ENCODE measurements around the gene KRTAP6-3. TPM values are rescaled to one million over a fixed set of nuclear protein-coding genes. Genes with fewer than 3 reads are reported as not detected.

KRTAP6-3 gene
- total RNA-seq, 3 donors from 2014 or later: not detected

GRCh38 chr21:30605968-30606367 is 13.7 kb downstream of the KRTAP6-3 start:
- Mint-ChIP-seq H3K4me1 (ENCODE audit: low read depth) (no peaks in the 10 kb centered on the region), H3K27me3 (ENCODE audit: low read depth) (no peaks in the 10 kb centered on the region), H3K36me3 (ENCODE audit: insufficient read depth) (no peaks in the 10 kb centered on the region), H3K9me3 (peaks cover 11% of the 10 kb centered on the region), H3K4me3 (no peak overlapping the region)
- ATAC-seq (no peak), DNase-seq (no peak)

DNA sequence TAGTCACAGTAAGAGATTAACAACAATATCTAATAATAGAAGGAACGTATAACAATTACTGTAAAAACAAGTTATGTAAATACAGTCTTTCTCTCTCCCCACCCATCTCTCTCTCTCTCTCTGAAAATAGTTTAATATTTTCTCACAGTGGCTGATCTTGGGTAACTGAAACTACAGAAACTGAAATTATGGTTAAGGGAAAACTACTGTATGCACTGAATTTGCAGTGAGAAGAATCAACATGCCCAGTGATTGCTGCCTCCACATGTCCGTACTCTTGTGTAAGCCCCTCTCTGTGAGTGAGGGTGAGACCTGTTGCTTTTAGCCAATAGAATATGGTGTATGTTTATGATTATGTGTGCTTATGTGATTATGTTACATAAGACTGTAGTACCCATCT is 19.9 kb downstream of the KRTAP6-3 start:
- DNase-seq (no peak), ATAC-seq (no peak)
- Mint-ChIP-seq H3K4me1 (ENCODE audit: low read depth) (no peaks in the 10 kb centered on the region), H3K27me3 (ENCODE audit: low read depth) (no peaks in the 10 kb centered on the region), H3K9me3 (peaks cover 3% of the 10 kb centered on the region), H3K4me3 (no peak overlapping the region), H3K36me3 (ENCODE audit: insufficient read depth) (no peaks in the 10 kb centered on the region)

DNA sequence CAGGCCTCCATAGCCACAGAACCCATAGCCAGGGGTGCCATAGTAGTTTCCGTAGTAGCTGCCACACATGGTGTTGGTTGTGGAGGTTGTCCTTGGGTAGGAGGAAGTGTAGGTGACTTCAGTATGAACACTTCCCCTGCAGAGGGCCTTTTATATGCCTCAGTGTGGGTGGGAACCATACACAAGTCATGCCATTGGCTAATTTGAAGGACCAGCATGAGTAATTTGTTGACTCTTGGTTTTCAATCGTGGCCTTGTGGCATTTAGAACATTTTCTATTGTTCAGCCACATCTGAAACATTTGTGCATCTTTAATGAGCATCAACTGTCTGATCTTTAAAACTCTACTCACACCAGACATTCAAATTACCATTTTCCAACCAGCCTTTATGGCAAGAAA is 21.6 kb downstream of the KRTAP6-3 start, which contains the start of gene KRTAP6-1:
Gene KRTAP6-1 (minus strand): TSS at position 95 of the 400 bp plus-strand sequence. CDS start 26 bp downstream, at position 69.
- DNase-seq: no peak
- H3K4me3 Mint-ChIP-seq: no peak within 1 kb of the TSS
- H3K27me3 Mint-ChIP-seq (ENCODE audit: low read depth): no peaks in the 10 kb centered on the region
- ATAC-seq: no peak
- no peaks in the 10 kb centered on the region for H3K36me3 Mint-ChIP-seq (ENCODE audit: insufficient read depth)
- peaks cover 3% of the 10 kb centered on the region for H3K9me3 Mint-ChIP-seq
- no peaks in the 10 kb centered on the region for H3K4me1 Mint-ChIP-seq (ENCODE audit: low read depth)

- H3K36me3 Mint-ChIP-seq (ENCODE audit: insufficient read depth): no peaks in the 10 kb centered on the region
- peaks cover 3% of the 10 kb centered on the region for H3K9me3 Mint-ChIP-seq
- ATAC-seq: no peak
- no peaks in the 10 kb centered on the region for H3K4me1 Mint-ChIP-seq (ENCODE audit: low read depth)
- no peak overlapping the region for H3K4me3 Mint-ChIP-seq
- no peaks in the 10 kb centered on the region for H3K27me3 Mint-ChIP-seq (ENCODE audit: low read depth)
- no peak for DNase-seq
Observed at GRCh38 chr21:30615199-30615598, 23.0 kb downstream of the KRTAP6-3 start.

DNA sequence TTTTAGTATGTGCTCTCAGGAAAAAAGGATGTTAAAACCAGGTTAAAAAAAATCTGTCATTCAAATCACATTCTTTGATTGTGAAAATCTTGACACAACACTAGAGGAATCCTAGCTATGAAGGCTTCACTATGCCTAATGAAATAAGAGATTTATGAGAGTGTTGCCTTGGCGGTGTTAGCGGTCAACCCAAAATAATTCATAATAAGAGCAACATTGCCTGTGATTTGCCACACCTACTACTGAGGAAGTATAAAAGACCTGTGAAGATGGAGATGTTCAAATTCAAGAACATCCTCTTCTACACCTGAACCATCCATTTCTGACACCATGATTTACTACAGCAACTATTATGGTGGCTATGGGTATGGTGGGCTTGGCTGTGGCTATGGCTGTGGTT is 23.9 kb downstream of the KRTAP6-3 start, which contains the start of gene KRTAP20-1:
Gene KRTAP20-1 (plus strand): TSS at position 301 of the 400 bp plus-strand sequence. CDS start 30 bp downstream, at position 331.
- no peak for ATAC-seq

DNA sequence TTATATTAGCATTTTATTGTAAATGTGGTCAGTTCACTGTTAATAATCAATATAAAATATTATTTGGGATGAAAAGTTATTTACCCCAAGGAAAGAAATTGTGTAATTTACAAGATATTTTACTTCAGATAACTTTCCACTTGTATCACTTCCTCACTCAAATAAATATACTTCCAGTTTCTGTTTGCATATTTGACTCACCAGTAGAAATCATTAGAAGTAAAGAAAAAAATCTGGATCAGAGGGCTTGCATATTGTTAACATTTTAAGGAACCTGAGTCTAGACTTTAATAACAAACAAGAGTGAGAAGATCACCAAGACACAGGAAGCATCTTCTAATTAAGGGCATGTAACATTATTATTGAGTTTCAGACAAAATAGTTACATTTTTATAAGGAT is 27.8 kb downstream of the KRTAP6-3 start:
- Mint-ChIP-seq H3K4me1 (ENCODE audit: low read depth) (no peaks in the 10 kb centered on the region), H3K9me3 (no peaks in the 10 kb centered on the region)
- ATAC-seq: no peak

More for the DNA sequence above, 23.9 kb downstream of the KRTAP6-3 start, which contains the start of gene KRTAP20-1:
- Mint-ChIP-seq H3K36me3 (ENCODE audit: insufficient read depth) (no peaks in the 10 kb centered on the region), H3K4me1 (ENCODE audit: low read depth) (no peaks in the 10 kb centered on the region), H3K9me3 (peaks cover 3% of the 10 kb centered on the region), H3K4me3 (no peak within 1 kb of the TSS), H3K27me3 (ENCODE audit: low read depth) (no peaks in the 10 kb centered on the region)
- no peak for DNase-seq

DNA sequence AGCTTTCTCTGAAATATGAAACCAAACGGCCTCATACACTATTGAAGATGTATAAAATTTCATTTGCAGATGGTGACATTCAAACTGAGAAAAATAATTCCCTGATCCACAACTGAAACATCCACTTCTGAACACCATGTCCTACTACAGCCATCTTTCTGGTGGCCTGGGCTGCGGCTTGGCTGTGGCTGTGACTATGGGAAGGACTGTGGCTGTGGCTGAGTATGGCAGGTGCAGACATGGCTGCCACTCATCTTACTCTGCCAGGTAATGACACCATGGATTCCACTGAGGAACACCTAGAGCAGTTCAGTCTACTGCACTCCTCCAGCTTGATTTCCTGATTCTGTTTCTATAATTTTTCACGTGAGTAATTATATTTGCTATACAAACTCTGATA is 28.3 kb downstream of the KRTAP6-3 start, which contains the start of gene KRTAP20-4:
Gene KRTAP20-4 (plus strand): TSS at position 106 of the 400 bp plus-strand sequence.
- H3K4me1 Mint-ChIP-seq (ENCODE audit: low read depth): no peaks in the 10 kb centered on the region

More for the DNA sequence above, 27.8 kb downstream of the KRTAP6-3 start:
- no peak for DNase-seq
- no peaks in the 10 kb centered on the region for H3K27me3 Mint-ChIP-seq (ENCODE audit: low read depth)
- no peak overlapping the region for H3K4me3 Mint-ChIP-seq
- H3K36me3 Mint-ChIP-seq (ENCODE audit: insufficient read depth): no peaks in the 10 kb centered on the region

DNA sequence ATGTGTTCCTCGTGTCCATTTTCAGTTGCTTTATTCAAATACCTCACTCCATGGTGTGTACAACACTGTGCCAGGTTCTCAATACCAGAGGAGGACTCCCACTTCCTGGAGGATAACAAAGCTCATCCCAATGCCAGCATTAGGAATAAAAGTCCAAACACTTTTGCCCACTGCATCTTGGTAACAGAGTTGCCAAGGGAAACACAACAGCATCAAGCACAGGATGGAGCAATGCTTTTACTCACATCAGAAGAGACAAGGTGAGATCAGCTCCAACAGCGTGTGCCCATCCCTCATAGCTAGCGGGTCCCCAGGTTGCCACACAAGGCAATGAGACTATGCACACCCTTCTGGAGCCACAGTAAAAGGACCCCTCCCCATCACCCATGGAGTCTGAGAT is 31.1 kb downstream of the KRTAP6-3 start:
- no peak for DNase-seq
- no peaks in the 10 kb centered on the region for H3K27me3 Mint-ChIP-seq (ENCODE audit: low read depth)
- no peak for ATAC-seq
- no peaks in the 10 kb centered on the region for H3K4me1 Mint-ChIP-seq (ENCODE audit: low read depth)
- no peaks in the 10 kb centered on the region for H3K9me3 Mint-ChIP-seq
- H3K36me3 Mint-ChIP-seq (ENCODE audit: insufficient read depth): no peaks in the 10 kb centered on the region
- H3K4me3 Mint-ChIP-seq: no peak overlapping the region

More for the DNA sequence above, 28.3 kb downstream of the KRTAP6-3 start, which contains the start of gene KRTAP20-4:
- Mint-ChIP-seq H3K36me3 (ENCODE audit: insufficient read depth) (no peaks in the 10 kb centered on the region), H3K4me3 (no peak within 1 kb of the TSS), H3K9me3 (no peaks in the 10 kb centered on the region), H3K27me3 (ENCODE audit: low read depth) (no peaks in the 10 kb centered on the region)
- DNase-seq (no peak), ATAC-seq (no peak)

DNA sequence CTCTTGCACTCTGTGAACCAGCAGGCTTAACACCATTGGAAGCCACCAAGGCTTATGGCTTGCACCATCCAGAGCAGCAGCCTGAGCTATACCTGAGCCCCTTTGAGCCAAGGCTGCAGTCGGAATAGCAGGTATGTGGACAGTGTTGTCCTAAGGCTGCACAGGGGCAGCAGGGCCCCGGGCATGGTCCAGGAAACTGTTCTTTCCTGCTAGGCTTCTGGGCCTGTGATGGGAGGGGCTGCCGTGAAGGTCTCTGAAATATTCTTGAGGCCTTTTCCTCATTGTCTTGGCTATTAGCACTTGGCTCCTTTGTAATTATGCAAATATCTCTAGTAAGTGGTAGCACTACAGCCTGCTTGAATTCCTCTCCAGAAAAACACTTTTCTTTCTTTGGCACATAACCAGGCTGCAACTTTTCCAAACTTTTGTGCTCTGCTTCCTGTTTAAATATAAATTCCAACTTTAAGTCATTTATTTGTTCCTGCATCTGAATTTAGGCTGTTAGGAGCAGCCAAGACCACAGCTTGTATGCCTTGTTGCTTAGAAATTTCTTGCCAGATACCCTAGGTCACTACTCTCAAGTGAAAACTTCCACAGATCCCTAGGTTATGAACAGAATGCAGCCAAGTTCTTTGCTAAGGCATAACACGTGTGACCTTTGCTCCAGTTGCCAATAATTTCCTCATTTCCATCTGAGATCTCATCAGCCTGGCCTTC is 33.4 kb downstream of the KRTAP6-3 start:
- ATAC-seq: no peak
- no peaks in the 10 kb centered on the region for H3K27me3 Mint-ChIP-seq (ENCODE audit: low read depth)

DNA sequence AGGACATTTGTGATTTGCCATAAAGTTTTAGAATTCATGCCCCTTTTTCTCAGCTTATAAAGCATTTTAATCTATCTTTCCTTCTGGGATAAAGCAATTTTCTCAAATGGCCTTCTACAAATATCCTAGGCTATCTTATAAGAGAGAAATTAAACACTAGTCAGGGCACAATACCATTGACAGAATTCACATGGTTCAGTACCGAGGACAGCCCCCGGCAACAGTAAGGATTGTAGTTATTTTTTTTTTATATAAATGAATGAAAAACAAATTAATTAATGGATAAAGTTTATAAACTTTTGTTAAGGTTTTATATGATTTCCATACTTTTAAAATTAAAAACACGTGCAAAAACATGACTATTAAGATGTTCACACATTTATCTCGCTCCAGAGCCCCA is 35.9 kb downstream of the KRTAP6-3 start:
- no peaks in the 10 kb centered on the region for H3K9me3 Mint-ChIP-seq
- H3K27me3 Mint-ChIP-seq (ENCODE audit: low read depth): no peaks in the 10 kb centered on the region
- H3K36me3 Mint-ChIP-seq (ENCODE audit: insufficient read depth): no peaks in the 10 kb centered on the region
- no peak overlapping the region for H3K4me3 Mint-ChIP-seq
- no peaks in the 10 kb centered on the region for H3K4me1 Mint-ChIP-seq (ENCODE audit: low read depth)
- ATAC-seq (no peak), DNase-seq (no peak)

More for the DNA sequence above, 33.4 kb downstream of the KRTAP6-3 start:
- Mint-ChIP-seq H3K4me1 (ENCODE audit: low read depth) (no peaks in the 10 kb centered on the region), H3K9me3 (no peaks in the 10 kb centered on the region), H3K36me3 (ENCODE audit: insufficient read depth) (no peaks in the 10 kb centered on the region), H3K4me3 (no peak overlapping the region)
- DNase-seq: no peak

- Mint-ChIP-seq H3K27me3 (ENCODE audit: low read depth) (no peaks in the 10 kb centered on the region), H3K36me3 (ENCODE audit: insufficient read depth) (no peaks in the 10 kb centered on the region), H3K4me3 (no peak overlapping the region), H3K4me1 (ENCODE audit: low read depth) (no peaks in the 10 kb centered on the region), H3K9me3 (no peaks in the 10 kb centered on the region)
- DNase-seq (no peak), ATAC-seq (no peak)
Observed at GRCh38 chr21:30629200-30629599, 37.0 kb downstream of the KRTAP6-3 start.

DNA sequence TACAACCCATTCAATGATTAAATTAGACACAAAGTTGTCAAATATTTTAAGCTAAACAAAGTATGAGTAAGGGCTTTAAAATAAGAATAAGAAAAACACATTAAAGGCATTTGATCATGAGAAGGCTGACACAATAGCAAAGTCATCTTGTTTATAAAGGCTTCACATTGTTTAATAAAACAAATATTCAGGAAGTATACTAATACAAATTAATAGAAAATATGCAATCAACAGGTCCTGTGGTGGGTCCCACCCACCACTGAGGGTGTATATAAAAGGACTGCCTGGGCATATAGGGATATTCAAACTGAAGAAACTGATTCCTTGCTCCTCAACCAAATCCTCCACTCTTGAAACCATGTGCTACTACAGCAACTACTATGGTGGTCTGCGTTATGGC is 42.7 kb downstream of the KRTAP6-3 start, which contains the start of gene KRTAP20-2:
Gene KRTAP20-2 (plus strand): TSS at position 301 of the 400 bp plus-strand sequence. CDS start 58 bp downstream, at position 359.
- H3K27me3 Mint-ChIP-seq (ENCODE audit: low read depth): no peaks in the 10 kb centered on the region
- no peaks in the 10 kb centered on the region for H3K9me3 Mint-ChIP-seq
- DNase-seq: no peak
- H3K4me1 Mint-ChIP-seq (ENCODE audit: low read depth): no peaks in the 10 kb centered on the region
- no peaks in the 10 kb centered on the region for H3K36me3 Mint-ChIP-seq (ENCODE audit: insufficient read depth)
- no peak for ATAC-seq
- H3K4me3 Mint-ChIP-seq: no peak within 1 kb of the TSS

DNA sequence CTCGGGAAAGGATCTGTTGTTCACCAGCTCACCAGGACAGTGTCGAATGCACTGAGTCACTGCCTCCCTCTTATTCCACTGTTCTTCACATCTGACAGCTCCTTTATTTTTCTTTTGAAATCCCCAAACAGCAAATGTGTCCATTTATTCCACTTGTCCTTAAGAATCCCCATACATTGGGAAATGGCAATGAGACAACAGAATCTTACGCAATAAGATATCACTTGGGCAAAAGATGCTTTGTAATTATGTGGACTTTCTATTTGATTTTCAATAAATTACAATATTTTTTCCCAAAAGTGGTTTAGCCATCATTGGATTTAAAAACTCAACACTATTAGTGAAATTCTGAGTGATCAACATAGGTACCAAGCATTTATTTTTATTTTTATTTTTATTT is 46.4 kb downstream of the KRTAP6-3 start:
- Mint-ChIP-seq H3K27me3 (ENCODE audit: low read depth) (no peaks in the 10 kb centered on the region), H3K4me1 (ENCODE audit: low read depth) (no peaks in the 10 kb centered on the region), H3K9me3 (no peaks in the 10 kb centered on the region), H3K36me3 (ENCODE audit: insufficient read depth) (no peaks in the 10 kb centered on the region), H3K4me3 (no peak overlapping the region)
- DNase-seq: no peak
- ATAC-seq: no peak

GRCh38 chr21:30642564-30642963 is 50.3 kb downstream of the KRTAP6-3 start, which contains the start of gene KRTAP20-3:
KRTAP20-3 (plus strand) TSS chr21:30642864.
- ATAC-seq: no peak
- no peaks in the 10 kb centered on the region for H3K27me3 Mint-ChIP-seq (ENCODE audit: low read depth)

More at GRCh38 chr21:30642564-30642963, 50.3 kb downstream of the KRTAP6-3 start, which contains the start of gene KRTAP20-3:
- Mint-ChIP-seq H3K36me3 (ENCODE audit: insufficient read depth) (no peaks in the 10 kb centered on the region), H3K4me3 (no peak within 1 kb of the TSS), H3K4me1 (ENCODE audit: low read depth) (no peaks in the 10 kb centered on the region), H3K9me3 (peaks cover 10% of the 10 kb centered on the region)
- no peak for DNase-seq

All from activated T-cell treated with anti-CD3 and anti-CD28 coated beads, Interleukin-2, amount 50 U/mL, for 4 hours (primary cell).